Endothelial cell of umbilical vein (primary cell): ENCODE data around the gene TUSC2. TPM values are rescaled to one million over a fixed set of nuclear protein-coding genes. Genes with fewer than 3 reads are reported as not detected.

Source experiments
- BruUV-seq: library from RNA; stranded (reverse); fragments of 400-500 nt; replicated peaks from 2 replicates; lab custom pipeline; 2021; lab: Mats Ljungman, UMichigan
- CTCF ChIA-PET: fragments of 300-600, 350-600 bp; sonication (Branson Sonifier 250); formaldehyde crosslinking; loops from one replicate; lab custom pipeline; 2021; ENCODE audit warnings: antibody characterized with exemption, inconsistent platforms; lab: Charles Lee
- POLR2A ChIA-PET: fragments of 300-600, 350-600 bp; sonication (Branson Sonifier 250); formaldehyde crosslinking; loops from one replicate; lab custom pipeline; 2021; ENCODE audit warnings: antibody characterized with exemption, inconsistent platforms; lab: Charles Lee
- DNase-seq: peaks from one replicate; pipeline ENCODE4 v3.0.0-alpha.2; 2011; ENCODE audit warnings: low read depth, low spot score
- FAIRE-seq: peaks from 2 replicates; lab custom pipeline; 2011; peaks lifted over from hg19 to GRCh38; lab: Jason Lieb, UNC
- H2AFZ ChIP-seq: 2 replicates; pipeline ENCODE4 v1.6.0; 2012; ENCODE audit warnings: low read depth, low read length, control low read depth, inconsistent platforms
- H3K27ac ChIP-seq: 2 replicates; pipeline ENCODE4 v1.5.1; 2011; ENCODE audit warnings: low read depth, mild to moderate bottlenecking, control low read depth, low read length, moderate library complexity; ENCODE audit not compliant: insufficient read depth
- H3K27me3 ChIP-seq, 2 experiments: 2 replicates each; pipeline versions ENCODE4 v1.6.0 to v1.6.1; 2011; ENCODE audit warnings: low read length in 2 of 2, mixed read lengths in 1 of 2; ENCODE audit not compliant: control insufficient read depth in 2 of 2, insufficient read depth in 2 of 2
- H3K36me3 ChIP-seq, 2 experiments: 2 replicates in 1 of 2; 3 replicates in 1 of 2; pipeline ENCODE4 v1.5.1; 2011; ENCODE audit warnings: low read length in 2 of 2, mild to moderate bottlenecking in 1 of 2, moderate library complexity in 1 of 2; ENCODE audit not compliant: control insufficient read depth in 2 of 2, insufficient read depth in 2 of 2; ENCODE audit errors: extremely low read depth in 1 of 2
- H3K4me1 ChIP-seq: 3 replicates; pipeline ENCODE4 v1.5.1; 2011; ENCODE audit warnings: mild to moderate bottlenecking, low read length; ENCODE audit not compliant: control insufficient read depth, insufficient read depth; ENCODE audit errors: extremely low read depth
- H3K4me2 ChIP-seq: 2 replicates; pipeline ENCODE4 v1.6.1; 2011; ENCODE audit warnings: low read length, control low read depth, mixed read lengths; ENCODE audit not compliant: insufficient read depth
- H3K4me3 ChIP-seq, 3 experiments: fragments of 200-600 bp in 1 of 3; sonication (generic), shearing (Covaris generic) in 1 of 3; replicated peaks in 1 of 3; 2 replicates each; pipeline ENCODE4 v1.5.1; 2011 to 2016; ENCODE audit warnings: control low read depth in 3 of 3, low read length in 3 of 3, mild to moderate bottlenecking in 2 of 3, inconsistent platforms in 1 of 3, low read depth in 1 of 3, moderate library complexity in 1 of 3; ENCODE audit not compliant: insufficient read depth in 1 of 3
- H3K79me2 ChIP-seq: 2 replicates; pipeline ENCODE4 v1.6.0; 2012; ENCODE audit warnings: low read length, inconsistent platforms; ENCODE audit not compliant: control insufficient read depth, insufficient read depth
- H3K9ac ChIP-seq: replicated peaks from 2 replicates; pipeline ENCODE3; 2011; ENCODE audit warnings: low read length, control low read depth; ENCODE audit not compliant: insufficient read depth; ENCODE audit errors: extremely low read depth
- H3K9me1 ChIP-seq: replicated peaks from 3 replicates; pipeline ENCODE4 v1.6.0; 2011; ENCODE audit warnings: mild to moderate bottlenecking, low read length; ENCODE audit not compliant: control insufficient read depth, insufficient read depth; ENCODE audit errors: extremely low read depth
- H3K9me3 ChIP-seq: replicated peaks from 2 replicates; pipeline ENCODE4 v1.5.1; 2012; ENCODE audit warnings: low read length, inconsistent platforms; ENCODE audit not compliant: control insufficient read depth, insufficient read depth
- H4K20me1 ChIP-seq: replicated peaks from 2 replicates; pipeline ENCODE3; 2011; ENCODE audit warnings: mild to moderate bottlenecking, low read length; ENCODE audit not compliant: control insufficient read depth, insufficient read depth; ENCODE audit errors: extremely low read depth
- CTCF ChIP-seq, 2 donors: IDR thresholded peaks; 1 replicate in 1 of 2; 2 replicates in 1 of 2; pipeline ENCODE4 v1.5.1; 2011; ENCODE audit warnings: low read length in 2 of 2, mild to moderate bottlenecking in 2 of 2, moderate library complexity in 2 of 2, control low read depth in 1 of 2, inconsistent platforms in 1 of 2, low read depth in 1 of 2; ENCODE audit not compliant: insufficient read depth in 1 of 2; ENCODE audit errors: extremely low read depth in 1 of 2
- EZH2 ChIP-seq: IDR thresholded peaks from 2 replicates; pipeline ENCODE4 v1.6.1; 2012; ENCODE audit warnings: borderline replicate concordance, low read depth, mild to moderate bottlenecking, moderate library complexity, low read length, inconsistent platforms; ENCODE audit not compliant: severe bottlenecking
- FOS ChIP-seq: IDR thresholded peaks from 2 replicates; pipeline ENCODE4 v1.6.1; 2011; ENCODE audit warnings: mild to moderate bottlenecking, low read length, moderate library complexity, borderline replicate concordance; ENCODE audit not compliant: insufficient read depth
- GATA2 ChIP-seq: IDR thresholded peaks from 2 replicates; pipeline ENCODE4 v1.7.0; 2011; ENCODE audit warnings: low read depth, mild to moderate bottlenecking, moderate library complexity, mixed read lengths, low read length; ENCODE audit not compliant: insufficient read length, insufficient read depth
- JUN ChIP-seq: IDR thresholded peaks from 2 replicates; pipeline ENCODE4 v1.6.1; 2011; ENCODE audit warnings: borderline replicate concordance, low read depth; ENCODE audit not compliant: insufficient read length, insufficient read depth
- MAX ChIP-seq: IDR thresholded peaks from 2 replicates; pipeline ENCODE4 v1.6.1; 2011; ENCODE audit not compliant: insufficient read depth, insufficient read length
- MYC ChIP-seq: IDR thresholded peaks from one replicate; pipeline ENCODE4 v1.6.1; 2011; ENCODE audit warnings: mild to moderate bottlenecking, low read depth, low read length
- POLR2A ChIP-seq: IDR thresholded peaks from 2 replicates; pipeline ENCODE4 v1.6.1; 2012; ENCODE audit warnings: low read depth, mild to moderate bottlenecking, control low read depth, low read length
- POLR2AphosphoS5 ChIP-seq: IDR thresholded peaks from 2 replicates; pipeline ENCODE4 v1.6.1; 2012; ENCODE audit warnings: low read depth, mild to moderate bottlenecking, control low read depth, low read length, moderate library complexity; ENCODE audit not compliant: insufficient read depth
- dilution Hi-C: fragments of 300-500 bp; cut with MboI; formaldehyde crosslinking; loops from one replicate; pipeline ENCODE4 v1.15.0; 2019; ENCODE audit warnings: low sequenced_read_pairs; ENCODE audit not compliant: extremely low pct_ligation_motif_present
- intact Hi-C: fragments of 100-400 bp; cut with micrococcal nuclease; formaldehyde crosslinking; loops from one replicate; pipeline ENCODE4 v1.10.0; 2022
- polyA plus RNA-seq, 4 experiments: library from polyadenylated mRNA; depleted of rRNA in 3 of 4; stranded (reverse) in 3 of 4; unstranded in 1 of 4; fragments of >200 nt; gene quantifications; 2 replicates each; pipeline versions ENCODE4 v1.2.1 to v1.2.3, GENCODE V29; 2011 to 2012; ENCODE audit warnings: missing spikeins in 1 of 4
- total RNA-seq: library from RNA; stranded (reverse); gene quantifications from 2 replicates; pipeline ENCODE4 v1.2.3, GENCODE V29; 2021

The TUSC2 gene
- total and polyA plus RNA-seq, 2 donors (not counting 3 experiments of a cell fraction or from before 2014, with no cell fraction given) = 30.0 to 89.0 TPM

GRCh38 chr3:50340448-50341329 is 12.7 kb upstream of the TUSC2 start, which contains the start of gene RASSF1:
Gene RASSF1, minus strand, starts transcription at chr3:50340836. Its CDS starts 31 bp downstream, at chr3:50340805.
- no peaks in the 10 kb centered on the region for H3K9me1 ChIP-seq
- CTCF ChIA-PET = interaction anchor here (1.0 to 2.4 kb wide), 3 partner anchors 12 to 202 kb away, joined by 3 to 6 read pairs (median 3); partner anchors contain the start of gene HYAL2
- DNase-seq (no peak), FAIRE-seq (no peak)
- H4K20me1 ChIP-seq = no peaks in the 10 kb centered on the region
- no peak within 1 kb of the TSS for H3K9ac ChIP-seq
- no TSS peak for BruUV-seq
- H3K79me2 ChIP-seq = peaks cover 14% of the 10 kb centered on the region
- TF ChIP-seq POLR2A (peak; percentile 41), MAX (peak; percentile 12), CTCF (IDR thresholded peaks at IDR 0.05; ENCODE audit: extremely low read depth in 1 of 2, insufficient read depth in 1 of 2, low read depth in 1 of 2, low read length in 2 of 2) (no peak)
- H3K36me3 ChIP-seq = no peaks in the 10 kb centered on the region
- H3K27me3 ChIP-seq = no peaks in the 10 kb centered on the region
- H3K4me3 ChIP-seq = peak within 1 kb of the TSS in 2 of 3 experiments; percentile 6
- no peak within 1 kb of the TSS for H3K27ac ChIP-seq
- POLR2A ChIA-PET = no interaction called here
- intact Hi-C loops = no loop called here
- peak within 1 kb of the TSS; percentile 33 for H3K4me2 ChIP-seq
- peaks cover 25% of the 10 kb centered on the region for H3K4me1 ChIP-seq
- peak within 1 kb of the TSS; percentile 79 for H2AFZ ChIP-seq
- no peaks in the 10 kb centered on the region for H3K9me3 ChIP-seq
- dilution Hi-C loops = no loop called here

DNA sequence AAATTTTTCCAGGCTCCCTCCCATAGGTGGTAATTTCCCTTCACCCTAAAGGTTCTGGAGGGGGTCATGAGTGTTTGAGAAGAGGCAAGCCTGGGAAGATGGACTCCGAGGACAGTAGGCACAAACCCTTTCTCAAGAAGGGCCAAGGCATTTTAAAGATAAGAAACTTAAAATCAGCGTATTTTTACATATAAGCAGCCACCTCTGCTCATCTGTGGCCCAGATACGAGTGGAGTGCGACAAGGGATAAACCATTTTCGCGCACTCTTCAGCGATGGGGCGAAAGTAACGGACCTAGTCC is 12.1 kb upstream of the TUSC2 start:
- no peak for FAIRE-seq
- intact Hi-C loops (no loop called here), dilution Hi-C loops (no loop called here)
- no TSS peak for BruUV-seq
- ChIA-PET CTCF (interaction anchor here (1.0 to 2.4 kb wide), 3 partner anchors 13 to 202 kb away, joined by 3 to 6 read pairs (median 3); partner anchors contain the start of gene HYAL2), POLR2A (no interaction called here)
- Histone ChIP-seq H3K4me2 (peak overlapping the region; percentile 33), H3K4me1 (peaks cover 23% of the 10 kb centered on the region), H3K79me2 (peaks cover 20% of the 10 kb centered on the region), H3K9me1 (no peaks in the 10 kb centered on the region), H3K9ac (no peak overlapping the region), H3K27ac (no peak overlapping the region), H3K4me3 (no peak overlapping the region), H3K36me3 (no peaks in the 10 kb centered on the region), H2AFZ (peak overlapping the region; percentile 79), H3K27me3 (no peaks in the 10 kb centered on the region), H3K9me3 (no peaks in the 10 kb centered on the region), H4K20me1 (no peaks in the 10 kb centered on the region)
- DNase-seq = no peak
- TF ChIP-seq EZH2 (no peak), POLR2AphosphoS5 (no peak), POLR2A (no peak), GATA2 (no peak), CTCF (IDR thresholded peaks at IDR 0.05; ENCODE audit: extremely low read depth in 1 of 2, insufficient read depth in 1 of 2, low read depth in 1 of 2, low read length in 2 of 2) (no peak), JUN (no peak), MYC (no peak), MAX (no peak), FOS (no peak)
